Globus pallidus (tissue), 1 donor: ENCODE results near the gene EXPH5.
"Not testable (repeated sequence)": the region's sequence is repeated elsewhere in the genome, so short reads cannot be mapped to it uniquely, and the experiment has no call there.

Source experiments
- DNase-seq: peaks from one replicate; pipeline ENCODE4 v3.0.0-alpha.2; 2015; ENCODE audit warnings: low spot score

The EXPH5 gene

GRCh38 chr11:108599978-108600377, 6.4 kb upstream of the EXPH5 start:
- no peak for DNase-seq

- no peak for DNase-seq
Measured at GRCh38 chr11:108597736-108598355, 4.3 kb upstream of the EXPH5 start.

GRCh38 chr11:108596701-108597100, 3.1 kb upstream of the EXPH5 start:
- DNase-seq = no peak

- no peak for DNase-seq
Measured at GRCh38 chr11:108593923-108594434, 411 bp upstream of the EXPH5 start.

GRCh38 chr11:108592591-108593213, 866 bp downstream of the EXPH5 start:
- no peak for DNase-seq

- no peak for DNase-seq
Measured at GRCh38 chr11:108591893-108592292, 1.7 kb downstream of the EXPH5 start.

- no peak for DNase-seq
Measured at GRCh38 chr11:108589136-108589535, 4.4 kb downstream of the EXPH5 start.

GRCh38 chr11:108588287-108588686, 5.3 kb downstream of the EXPH5 start:
- DNase-seq = no peak

GRCh38 chr11:108587109-108587508, 6.5 kb downstream of the EXPH5 start:
- DNase-seq = no peak

- no peak for DNase-seq
Measured at GRCh38 chr11:108586600-108586999, 7.0 kb downstream of the EXPH5 start.

GRCh38 chr11:108586185-108586584, 7.4 kb downstream of the EXPH5 start:
- DNase-seq = not testable (repeated sequence)

GRCh38 chr11:108584973-108585372, 8.6 kb downstream of the EXPH5 start:
- no peak for DNase-seq

- no peak for DNase-seq
Measured at GRCh38 chr11:108580645-108581044, 12.9 kb downstream of the EXPH5 start.

GRCh38 chr11:108580043-108580442, 13.5 kb downstream of the EXPH5 start:
- no peak for DNase-seq

GRCh38 chr11:108576523-108576922, 17.0 kb downstream of the EXPH5 start:
- DNase-seq = no peak

GRCh38 chr11:108574675-108575074, 18.9 kb downstream of the EXPH5 start:
- no peak for DNase-seq

- DNase-seq = no peak
Measured at GRCh38 chr11:108571001-108571400, 22.6 kb downstream of the EXPH5 start.

- DNase-seq = no peak
Measured at GRCh38 chr11:108569896-108570295, 23.7 kb downstream of the EXPH5 start.

- no peak for DNase-seq
Measured at GRCh38 chr11:108568195-108568858, 25.2 kb downstream of the EXPH5 start.

- no peak for DNase-seq
Measured at GRCh38 chr11:108565653-108566052, 27.9 kb downstream of the EXPH5 start.

GRCh38 chr11:108562746-108563581, 30.6 kb downstream of the EXPH5 start:
- no peak for DNase-seq

GRCh38 chr11:108561535-108561991, 32.0 kb downstream of the EXPH5 start:
- no peak for DNase-seq
